ENCODE measurements around the gene FAM3B.

FAM3B gene

DNA sequence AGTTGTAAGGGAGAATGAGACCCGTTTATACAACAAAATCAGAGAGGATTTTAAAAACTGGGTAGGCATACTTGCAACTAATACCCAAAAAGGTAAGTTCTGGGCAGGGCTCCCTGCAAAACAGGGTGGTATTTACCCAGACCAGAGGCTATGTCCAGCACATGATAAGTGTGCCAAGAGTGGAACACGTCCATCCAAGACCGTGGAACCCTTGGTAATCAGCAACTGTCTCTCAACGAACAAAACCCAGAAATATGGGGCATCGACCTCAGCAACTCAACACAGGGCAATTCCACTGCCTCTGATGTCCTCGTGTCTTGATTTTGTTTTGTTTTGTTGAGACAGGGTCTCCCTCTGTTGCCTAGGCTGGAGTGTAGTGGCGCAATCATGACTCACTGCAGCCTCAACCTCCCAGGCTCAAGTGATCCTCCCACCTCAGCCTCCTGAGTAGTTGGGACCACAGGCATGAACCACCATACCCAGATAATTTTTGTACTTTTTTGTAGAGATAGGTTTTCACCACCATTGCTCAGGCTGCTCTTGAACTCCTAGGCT is 82.7 kb downstream of the FAM3B start:
- no peak for DNase-seq

DNA sequence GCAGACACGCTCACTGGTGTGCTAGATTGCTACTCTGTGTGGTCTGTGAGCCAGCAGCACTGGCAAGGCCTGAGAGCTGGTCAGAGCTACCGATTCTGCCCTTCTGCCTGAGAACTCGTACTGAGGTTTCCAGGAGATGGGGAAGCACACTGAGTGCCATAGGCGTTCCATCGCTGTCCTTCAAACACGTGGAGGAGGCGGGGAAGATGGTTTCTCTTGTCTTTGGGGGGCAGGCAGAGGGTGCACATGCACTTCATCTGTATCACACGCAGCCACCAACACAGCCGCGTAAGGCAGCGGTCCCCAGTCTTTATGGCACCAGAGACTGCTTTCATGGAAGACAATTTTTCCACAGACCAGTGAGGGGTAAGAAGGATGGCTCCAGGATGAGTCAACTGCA is 85.6 kb downstream of the FAM3B start:
- DNase-seq = no peak

DNA sequence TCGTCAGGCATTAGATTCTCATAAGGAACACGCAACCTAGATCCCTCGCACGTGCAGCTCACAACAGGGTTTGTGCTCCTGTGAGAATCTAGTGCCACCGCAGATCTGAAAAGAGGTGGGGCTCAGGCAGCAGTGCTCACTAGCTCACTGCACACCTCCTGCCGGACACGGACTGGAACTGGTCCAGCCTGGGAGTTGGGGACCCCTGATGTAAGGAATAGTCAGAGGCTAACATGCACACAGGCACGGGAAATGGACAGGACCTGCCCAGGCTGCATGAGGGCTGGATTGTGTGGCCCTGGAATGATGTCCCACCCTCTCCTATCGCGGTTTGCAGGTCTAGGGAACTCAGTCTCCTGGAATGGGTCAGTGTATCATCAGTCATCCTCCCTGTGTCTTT is 86.2 kb downstream of the FAM3B start:
- no peak for DNase-seq

DNA sequence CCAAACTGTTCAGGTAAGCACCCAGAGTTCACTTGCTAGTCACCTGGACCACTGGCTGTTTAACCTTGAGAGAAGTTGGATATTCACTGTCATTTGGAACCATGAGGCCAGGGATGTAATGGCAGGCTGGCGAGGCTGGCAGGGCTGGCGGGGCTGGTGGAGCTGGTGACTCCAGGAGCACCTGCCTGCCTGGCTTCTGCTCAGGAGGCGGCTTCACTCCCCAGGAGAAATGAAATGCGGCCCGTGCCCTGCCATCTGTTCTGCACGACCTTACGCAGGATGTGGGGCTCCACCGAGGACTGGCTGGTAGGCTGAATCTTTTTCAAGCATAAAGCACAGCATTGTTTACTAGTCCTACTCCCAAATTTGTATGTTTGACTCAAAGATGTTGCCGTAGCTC is 86.7 kb downstream of the FAM3B start:
- DNase-seq = no peak

DNA sequence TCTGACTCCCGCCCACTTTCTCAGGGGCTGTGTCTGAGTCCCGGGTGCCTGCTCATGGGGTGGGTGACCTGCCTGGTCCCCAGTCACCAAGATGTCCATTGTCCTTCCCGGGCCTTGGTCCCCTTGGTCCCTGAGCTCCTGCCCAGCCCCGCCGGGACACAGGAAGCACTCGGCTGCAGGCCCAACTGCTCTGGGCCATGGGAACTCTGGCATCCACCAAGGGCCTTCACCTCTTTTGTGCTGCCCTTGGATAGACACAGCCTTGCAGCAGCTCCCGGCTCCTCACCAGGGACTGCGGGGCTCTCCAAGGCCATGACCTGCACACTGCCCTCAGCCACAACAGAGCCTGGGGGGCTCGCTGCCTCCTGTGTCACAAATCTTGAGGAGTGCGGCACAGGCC is 87.4 kb downstream of the FAM3B start:
- no peak for DNase-seq

DNA sequence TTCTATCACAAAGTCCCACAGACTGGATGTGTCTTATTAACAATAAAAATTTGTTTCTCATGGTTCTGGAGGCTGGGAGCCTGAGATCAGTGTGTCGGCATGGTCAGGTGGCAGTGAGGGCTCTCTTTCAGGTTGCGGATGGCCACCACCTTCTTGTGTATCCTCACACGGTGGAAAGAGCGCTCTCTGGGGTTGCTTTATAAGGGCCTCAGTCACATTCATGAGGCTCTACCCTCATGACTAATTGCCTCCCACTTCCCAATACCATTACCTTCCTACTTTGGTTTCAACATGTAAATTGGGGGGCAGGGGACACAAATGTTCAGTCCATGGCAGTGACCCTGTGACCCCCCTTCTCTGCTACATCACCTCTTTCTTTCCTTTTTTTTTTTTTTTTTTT is 88.7 kb downstream of the FAM3B start:
- no peak for DNase-seq

DNA sequence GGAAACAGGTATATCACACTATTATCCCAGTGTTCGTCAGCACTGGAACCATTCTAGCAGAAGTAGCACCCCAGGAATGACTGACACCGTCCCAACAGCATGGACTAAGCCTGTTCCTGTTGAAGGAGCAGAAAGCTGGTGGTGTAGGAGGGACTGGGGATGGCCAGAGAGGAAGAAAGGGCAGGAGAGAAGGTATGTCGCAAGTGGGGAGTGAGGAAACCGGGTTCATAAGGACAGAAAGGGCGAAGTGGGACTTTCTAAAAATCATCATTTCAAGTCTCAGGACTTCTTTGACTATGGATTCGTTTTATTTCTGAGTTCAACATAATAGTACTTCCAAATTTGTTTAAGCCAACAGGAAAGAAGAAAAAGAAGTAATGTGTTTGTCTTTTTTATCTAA is 89.7 kb downstream of the FAM3B start:
- DNase-seq = no peak
